Measurements from ENCODE around the gene ZNF557.
"Not testable (repeated sequence)": the region's sequence is repeated elsewhere in the genome, so short reads cannot be mapped to it uniquely, and the experiment has no call there.

- not testable (repeated sequence) for TF ChIP-seq CTCF, EZH2, EZH2phosphoT487 (IDR thresholded peaks at IDR 0.05)
Observed at GRCh38 chr19:7040079-7040478, 29.4 kb upstream of the ZNF557 start, which contains the start of gene MBD3L4.

All from neural progenitor cell (in vitro differentiated cells).